HG02973 (cell line): ENCODE measurements around the gene NAT14.

Source experiments
- ATAC-seq: cut with Tn5 transposase; IDR thresholded peaks from one replicate; pipeline ENCODE4 v1.9.1; 2021; ENCODE audit warnings: moderate library complexity; ENCODE audit not compliant: unreplicated experiment

The NAT14 gene

GRCh38 chr19:55467236-55468053, 17.5 kb upstream of the NAT14 start:
- peak; percentile 51 for ATAC-seq

GRCh38 chr19:55468054-55468393, 17.0 kb upstream of the NAT14 start:
- no peak for ATAC-seq

GRCh38 chr19:55471266-55471665, 13.7 kb upstream of the NAT14 start:
- ATAC-seq, result no peak

- ATAC-seq, result no peak
These were observed 12.5 kb upstream of the NAT14 start for GRCh38 chr19:55472463-55472862.

GRCh38 chr19:55473225-55474012, 11.6 kb upstream of the NAT14 start:
- no peak for ATAC-seq

GRCh38 chr19:55474269-55475265, 10.4 kb upstream of the NAT14 start:
- no peak for ATAC-seq

- ATAC-seq, result peak; percentile 86
These were observed 8.8 kb upstream of the NAT14 start, which contains the start of gene ZNF628 for GRCh38 chr19:55476100-55476775. TSS of gene ZNF628 (plus strand) at chr19:55476617. CDS start at chr19:55479911, 3,294 bp downstream.

- ATAC-seq, result no peak
These were observed 7.1 kb upstream of the NAT14 start for GRCh38 chr19:55477905-55478304.

- ATAC-seq, result no peak
These were observed 6.6 kb upstream of the NAT14 start for GRCh38 chr19:55478364-55478763.

GRCh38 chr19:55479045-55479444, 5.9 kb upstream of the NAT14 start:
- no peak for ATAC-seq

- ATAC-seq, result no peak
These were observed 5.3 kb upstream of the NAT14 start for GRCh38 chr19:55479451-55480230.

GRCh38 chr19:55481148-55481793, 3.7 kb upstream of the NAT14 start:
- no peak for ATAC-seq

- ATAC-seq, result no peak
These were observed 3.2 kb upstream of the NAT14 start for GRCh38 chr19:55481794-55482155.

- ATAC-seq, result no peak
These were observed 2.6 kb upstream of the NAT14 start for GRCh38 chr19:55482156-55482961.

- ATAC-seq, result no peak
These were observed 1.9 kb upstream of the NAT14 start for GRCh38 chr19:55482967-55483705.

GRCh38 chr19:55483706-55484592, 1.0 kb upstream of the NAT14 start:
- no peak for ATAC-seq
